GM12892 (cell line): ENCODE measurements around the gene PGLYRP4.

ENCODE experiments used
- POLR2A ChIP-seq: IDR thresholded peaks from 2 replicates; pipeline ENCODE4 v1.6.1; 2011; ENCODE audit warnings: low read depth, low read length, control low read depth
- POLR2AphosphoS5 ChIP-seq: IDR thresholded peaks from 2 replicates; pipeline ENCODE4 v1.6.1; 2011; ENCODE audit warnings: low read depth, low read length, control low read depth
- TAF1 ChIP-seq: IDR thresholded peaks from 2 replicates; pipeline ENCODE4 v1.6.1; 2011; ENCODE audit warnings: low read depth, mild to moderate bottlenecking, control low read depth, low read length, borderline replicate concordance

DNA sequence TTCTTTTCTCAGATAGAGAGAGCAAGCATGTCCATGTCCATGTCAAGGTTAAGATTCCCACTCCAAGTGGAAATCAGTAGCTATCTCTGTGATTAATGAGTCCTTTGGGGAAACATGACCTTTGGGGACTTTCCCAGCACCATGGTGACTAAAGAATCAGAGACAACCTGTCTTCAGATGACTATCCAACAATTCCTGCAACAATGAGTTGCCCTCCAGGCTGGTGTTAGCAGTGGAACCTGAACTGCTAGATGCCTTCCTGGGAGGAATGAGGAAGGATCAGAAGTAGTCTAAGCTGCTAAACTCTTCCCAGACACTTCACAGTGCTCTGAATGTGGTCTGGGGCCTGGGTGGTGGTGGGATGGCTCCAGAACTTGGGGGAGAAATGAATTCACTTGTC, 15.5 kb upstream of the PGLYRP4 start:
- TF ChIP-seq POLR2A (no peak), POLR2AphosphoS5 (no peak), TAF1 (no peak)
